HG03460 (cell line): Measurements from ENCODE around the gene KCNT2.
"Not testable (repeated sequence)": the region's sequence is repeated elsewhere in the genome, so short reads cannot be mapped to it uniquely, and the experiment has no call there.

Source experiments
- ATAC-seq: cut with Tn5 transposase; IDR thresholded peaks from one replicate; pipeline ENCODE4 v1.9.1; 2021; ENCODE audit not compliant: unreplicated experiment

The KCNT2 gene

GRCh38 chr1:196608390-196609369 is at the start of gene KCNT2:
KCNT2 (minus strand) TSS chr1:196608440; CDS start chr1:196608309, 131 bp downstream.
- ATAC-seq: no peak

GRCh38 chr1:196655494-196655893 is 47.3 kb upstream of the KCNT2 start:
- ATAC-seq: no peak

GRCh38 chr1:196655071-196655470 is 46.8 kb upstream of the KCNT2 start:
- no peak for ATAC-seq

GRCh38 chr1:196654271-196654670 is 46.0 kb upstream of the KCNT2 start:
- ATAC-seq: no peak

- no peak for ATAC-seq
These were observed 43.5 kb upstream of the KCNT2 start, which contains the start of gene CFH for GRCh38 chr1:196651637-196652215. CFH (plus strand) TSS chr1:196652043; CDS start chr1:196652118, 75 bp downstream.

GRCh38 chr1:196651079-196651478 is 42.8 kb upstream of the KCNT2 start:
- ATAC-seq: no peak

GRCh38 chr1:196650403-196650802 is 42.2 kb upstream of the KCNT2 start:
- ATAC-seq: no peak

- ATAC-seq: no peak
These were observed 41.8 kb upstream of the KCNT2 start for GRCh38 chr1:196649990-196650389.

- no peak for ATAC-seq
These were observed 32.7 kb upstream of the KCNT2 start for GRCh38 chr1:196640976-196641375.

GRCh38 chr1:196639291-196639690 is 31.1 kb upstream of the KCNT2 start:
- ATAC-seq: not testable (repeated sequence)

GRCh38 chr1:196638466-196638865 is 30.2 kb upstream of the KCNT2 start:
- ATAC-seq: no peak

GRCh38 chr1:196637606-196638005 is 29.4 kb upstream of the KCNT2 start:
- ATAC-seq: no peak

GRCh38 chr1:196628838-196629237 is 20.6 kb upstream of the KCNT2 start:
- ATAC-seq: no peak

- no peak for ATAC-seq
These were observed 14.8 kb upstream of the KCNT2 start for GRCh38 chr1:196623079-196623478.

- no peak for ATAC-seq
These were observed 11.5 kb upstream of the KCNT2 start for GRCh38 chr1:196619721-196620120.

- ATAC-seq: no peak
These were observed 3.6 kb upstream of the KCNT2 start for GRCh38 chr1:196611873-196612272.

GRCh38 chr1:196609370-196609737 is 1.1 kb upstream of the KCNT2 start:
- ATAC-seq: no peak

GRCh38 chr1:196607981-196608380 is 259 bp downstream of the KCNT2 start:
- ATAC-seq: no peak

- ATAC-seq: no peak
These were observed 4.6 kb downstream of the KCNT2 start for GRCh38 chr1:196603651-196604050.

GRCh38 chr1:196598942-196599748 is 9.1 kb downstream of the KCNT2 start:
- no peak for ATAC-seq

GRCh38 chr1:196594700-196595099 is 13.5 kb downstream of the KCNT2 start:
- no peak for ATAC-seq
